Loucy (cell line): Measurements from ENCODE around the gene MMP27.

ENCODE experiments used
- H2AFZ ChIP-seq: fragments of 200-600 bp; sonication (generic); 2 replicates; pipeline ENCODE4 v1.6.0; 2016; ENCODE audit warnings: antibody characterized with exemption, mild to moderate bottlenecking, low read length, moderate library complexity
- H3F3A ChIP-seq: fragments of 200-600 bp; 2 replicates; pipeline ENCODE4 v1.6.0; 2016; ENCODE audit warnings: antibody characterized with exemption, low read depth, mild to moderate bottlenecking
- H3K27me3 ChIP-seq: fragments of 200-600 bp; sonication (generic); 2 replicates; pipeline ENCODE4 v1.6.1; 2014; ENCODE audit warnings: low read length, mild to moderate bottlenecking; ENCODE audit not compliant: insufficient read depth, poor library complexity, severe bottlenecking
- H3K36me3 ChIP-seq: fragments of 200-600 bp; sonication (generic); 2 replicates; pipeline ENCODE4 v1.6.1; 2016; ENCODE audit warnings: low read length; ENCODE audit not compliant: insufficient read depth
- H3K4me1 ChIP-seq: fragments of 200-600 bp; sonication (generic); 2 replicates; pipeline ENCODE4 v1.5.1; 2014; ENCODE audit warnings: low read length, mild to moderate bottlenecking; ENCODE audit not compliant: insufficient read depth, poor library complexity, severe bottlenecking
- H3K4me2 ChIP-seq: fragments of 200-600 bp; sonication (generic); 2 replicates; pipeline ENCODE4 v1.6.0; 2014; ENCODE audit warnings: antibody characterized with exemption, low read length, low read depth, mild to moderate bottlenecking; ENCODE audit not compliant: poor library complexity, severe bottlenecking
- H3K4me3 ChIP-seq: fragments of 200-600 bp; sonication (generic); 2 replicates; pipeline ENCODE4 v1.5.1; 2014; ENCODE audit warnings: low read length, mild to moderate bottlenecking, mixed read lengths; ENCODE audit not compliant: poor library complexity, severe bottlenecking
- H3K79me2 ChIP-seq: fragments of 200-600 bp; sonication (generic); 2 replicates; pipeline ENCODE4 v1.6.1; 2014; ENCODE audit warnings: low read length; ENCODE audit not compliant: insufficient read depth
- H3K9ac ChIP-seq: fragments of 200-600 bp; sonication (generic); 2 replicates; pipeline ENCODE4 v1.6.0; 2014; ENCODE audit warnings: mild to moderate bottlenecking, low read depth, low read length, moderate library complexity; ENCODE audit not compliant: poor library complexity, severe bottlenecking
- H3K9me2 ChIP-seq: fragments of 200-600 bp; sonication (generic); replicated peaks from 2 replicates; pipeline ENCODE4 v1.6.1; 2016; ENCODE audit warnings: low read depth, low read length, mixed read lengths
- H3K9me3 ChIP-seq: fragments of 200-600 bp; sonication (generic); 2 replicates; pipeline ENCODE4 v1.6.1; 2014; ENCODE audit warnings: mild to moderate bottlenecking, antibody characterized with exemption, low read length, low read depth; ENCODE audit not compliant: insufficient read depth
- H4K20me1 ChIP-seq: fragments of 200-600 bp; sonication (generic); 2 replicates; pipeline ENCODE4 v1.6.0; 2014; ENCODE audit warnings: antibody characterized with exemption, low read length, mild to moderate bottlenecking; ENCODE audit not compliant: insufficient read depth, poor library complexity, severe bottlenecking
- EZH2phosphoT487 ChIP-seq: fragments of 200-600 bp; IDR thresholded peaks from 2 replicates; pipeline ENCODE4 v1.6.1; 2018; ENCODE audit warnings: antibody characterized with exemption, mild to moderate bottlenecking, moderate library complexity, borderline replicate concordance
- TF ChIP-seq, protein P1 (sequence below): fragments of 200-600 bp; sonication (generic); conservative IDR thresholded peaks from 2 replicates; pipeline ENCODE4 v1.5.1; 2014; ENCODE audit warnings: mild to moderate bottlenecking, antibody characterized with exemption, low read length

The MMP27 gene, protein sequence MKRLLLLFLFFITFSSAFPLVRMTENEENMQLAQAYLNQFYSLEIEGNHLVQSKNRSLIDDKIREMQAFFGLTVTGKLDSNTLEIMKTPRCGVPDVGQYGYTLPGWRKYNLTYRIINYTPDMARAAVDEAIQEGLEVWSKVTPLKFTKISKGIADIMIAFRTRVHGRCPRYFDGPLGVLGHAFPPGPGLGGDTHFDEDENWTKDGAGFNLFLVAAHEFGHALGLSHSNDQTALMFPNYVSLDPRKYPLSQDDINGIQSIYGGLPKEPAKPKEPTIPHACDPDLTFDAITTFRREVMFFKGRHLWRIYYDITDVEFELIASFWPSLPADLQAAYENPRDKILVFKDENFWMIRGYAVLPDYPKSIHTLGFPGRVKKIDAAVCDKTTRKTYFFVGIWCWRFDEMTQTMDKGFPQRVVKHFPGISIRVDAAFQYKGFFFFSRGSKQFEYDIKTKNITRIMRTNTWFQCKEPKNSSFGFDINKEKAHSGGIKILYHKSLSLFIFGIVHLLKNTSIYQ

DNA sequence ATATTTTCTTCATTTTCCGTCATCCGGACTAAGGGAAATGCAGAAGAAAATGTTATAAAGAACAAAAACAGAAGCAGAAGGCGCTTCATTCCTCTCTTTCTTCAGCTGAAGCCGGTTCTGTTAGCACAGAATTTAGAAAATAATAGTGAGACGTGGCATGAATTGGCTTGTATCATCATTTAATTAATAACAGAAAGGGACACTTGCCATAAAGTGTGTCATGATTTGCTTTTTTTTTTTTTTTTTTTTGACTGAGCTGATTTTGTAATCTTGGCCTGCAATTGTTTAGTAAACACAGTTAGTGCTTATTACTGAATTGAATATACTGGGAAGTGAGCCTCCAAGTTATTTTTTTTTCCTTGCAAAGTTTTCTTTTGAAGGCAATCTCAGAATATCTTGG lies at the start of gene MMP27:
TSS of gene MMP27 (minus strand) at position 144 of the 400 bp plus-strand sequence. CDS start at position 89, 55 bp downstream.
- Histone ChIP-seq H2AFZ (no peak within 1 kb of the TSS), H3K9ac (no peak within 1 kb of the TSS)

DNA sequence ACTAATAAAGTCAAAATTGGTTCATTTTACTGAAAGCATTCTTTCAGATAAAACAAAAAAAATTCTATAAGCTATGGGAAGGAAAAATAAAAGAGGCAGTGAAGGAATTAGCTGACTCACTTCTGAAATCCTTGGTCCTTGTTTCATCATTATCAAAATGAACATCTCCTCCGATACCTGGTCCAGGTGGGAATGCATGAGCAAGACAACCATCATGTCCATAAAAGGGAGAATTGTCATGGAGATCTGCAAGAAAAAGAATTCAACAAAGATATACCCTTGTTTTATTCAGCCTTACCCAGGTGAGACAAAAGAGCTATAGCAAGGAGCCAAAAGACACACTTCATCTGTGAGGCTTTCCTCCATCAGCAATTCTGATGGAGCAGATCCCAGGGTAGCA lies 47.7 kb upstream of the MMP27 start:
- no peaks in the 10 kb centered on the region for H3K36me3 ChIP-seq
- H3K9ac ChIP-seq: no peak overlapping the region
- no peak overlapping the region for H2AFZ ChIP-seq
- H3K4me2 ChIP-seq: no peak overlapping the region
- H3F3A ChIP-seq: no peaks in the 10 kb centered on the region
- H3K27me3 ChIP-seq: peaks cover 6% of the 10 kb centered on the region
- H3K4me3 ChIP-seq: no peak overlapping the region
- TF ChIP-seq, protein P1, sequence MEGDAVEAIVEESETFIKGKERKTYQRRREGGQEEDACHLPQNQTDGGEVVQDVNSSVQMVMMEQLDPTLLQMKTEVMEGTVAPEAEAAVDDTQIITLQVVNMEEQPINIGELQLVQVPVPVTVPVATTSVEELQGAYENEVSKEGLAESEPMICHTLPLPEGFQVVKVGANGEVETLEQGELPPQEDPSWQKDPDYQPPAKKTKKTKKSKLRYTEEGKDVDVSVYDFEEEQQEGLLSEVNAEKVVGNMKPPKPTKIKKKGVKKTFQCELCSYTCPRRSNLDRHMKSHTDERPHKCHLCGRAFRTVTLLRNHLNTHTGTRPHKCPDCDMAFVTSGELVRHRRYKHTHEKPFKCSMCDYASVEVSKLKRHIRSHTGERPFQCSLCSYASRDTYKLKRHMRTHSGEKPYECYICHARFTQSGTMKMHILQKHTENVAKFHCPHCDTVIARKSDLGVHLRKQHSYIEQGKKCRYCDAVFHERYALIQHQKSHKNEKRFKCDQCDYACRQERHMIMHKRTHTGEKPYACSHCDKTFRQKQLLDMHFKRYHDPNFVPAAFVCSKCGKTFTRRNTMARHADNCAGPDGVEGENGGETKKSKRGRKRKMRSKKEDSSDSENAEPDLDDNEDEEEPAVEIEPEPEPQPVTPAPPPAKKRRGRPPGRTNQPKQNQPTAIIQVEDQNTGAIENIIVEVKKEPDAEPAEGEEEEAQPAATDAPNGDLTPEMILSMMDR: no peak
- no peak for TF ChIP-seq EZH2phosphoT487
- H3K4me1 ChIP-seq: no peaks in the 10 kb centered on the region
- H3K9me3 ChIP-seq: no peaks in the 10 kb centered on the region
- H4K20me1 ChIP-seq: no peaks in the 10 kb centered on the region
- no peaks in the 10 kb centered on the region for H3K9me2 ChIP-seq
- H3K79me2 ChIP-seq: no peaks in the 10 kb centered on the region

More for the DNA sequence above, at the start of gene MMP27:
- TF ChIP-seq EZH2phosphoT487: no peak
- TF ChIP-seq, protein P1: no peak
- no peaks in the 10 kb centered on the region for H3K36me3 ChIP-seq
- no peaks in the 10 kb centered on the region for H3K4me1 ChIP-seq
- H3K27me3 ChIP-seq: no peaks in the 10 kb centered on the region
- H3K9me2 ChIP-seq: no peaks in the 10 kb centered on the region
- no peaks in the 10 kb centered on the region for H3K9me3 ChIP-seq
- H3F3A ChIP-seq: no peaks in the 10 kb centered on the region
- H4K20me1 ChIP-seq: no peaks in the 10 kb centered on the region
- H3K4me2 ChIP-seq: no peak within 1 kb of the TSS
- no peaks in the 10 kb centered on the region for H3K79me2 ChIP-seq
- no peak within 1 kb of the TSS for H3K4me3 ChIP-seq

DNA sequence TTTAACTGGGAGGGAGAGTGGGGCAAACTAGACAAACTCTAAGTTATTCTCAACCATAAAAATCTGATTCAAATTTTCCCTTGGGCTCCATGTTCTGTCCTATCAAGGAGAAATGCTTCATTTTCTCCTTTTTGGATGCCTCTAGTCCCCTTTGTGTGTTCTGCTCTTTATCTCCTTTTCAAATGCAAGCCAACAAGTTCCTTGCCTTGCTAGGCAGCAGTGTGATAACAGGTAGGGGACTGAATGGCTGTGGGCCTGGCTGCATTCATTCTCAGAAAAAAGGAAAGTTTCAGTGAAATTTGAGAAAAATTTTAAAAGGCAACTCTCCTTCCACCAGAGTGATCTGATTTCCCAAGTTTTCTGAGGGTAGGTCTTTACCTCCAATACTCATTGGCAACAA lies 46.1 kb upstream of the MMP27 start:
- Histone ChIP-seq H3F3A (no peaks in the 10 kb centered on the region), H2AFZ (no peak overlapping the region), H3K9ac (no peak overlapping the region), H3K9me3 (no peaks in the 10 kb centered on the region), H4K20me1 (no peaks in the 10 kb centered on the region), H3K4me3 (no peak overlapping the region), H3K79me2 (no peaks in the 10 kb centered on the region), H3K4me1 (no peaks in the 10 kb centered on the region), H3K36me3 (no peaks in the 10 kb centered on the region), H3K27me3 (peaks cover 6% of the 10 kb centered on the region), H3K4me2 (no peak overlapping the region), H3K9me2 (no peaks in the 10 kb centered on the region)
- TF ChIP-seq, protein P1: no peak
